NCI-H524 (cell line): ENCODE measurements around the gene BCAS3.

ENCODE experiments used
- DNase-seq, 2 experiments: peaks; one replicate each; lab custom pipeline; 2025; lab: John Stamatoyannopoulos, UW

BCAS3 gene

DNA sequence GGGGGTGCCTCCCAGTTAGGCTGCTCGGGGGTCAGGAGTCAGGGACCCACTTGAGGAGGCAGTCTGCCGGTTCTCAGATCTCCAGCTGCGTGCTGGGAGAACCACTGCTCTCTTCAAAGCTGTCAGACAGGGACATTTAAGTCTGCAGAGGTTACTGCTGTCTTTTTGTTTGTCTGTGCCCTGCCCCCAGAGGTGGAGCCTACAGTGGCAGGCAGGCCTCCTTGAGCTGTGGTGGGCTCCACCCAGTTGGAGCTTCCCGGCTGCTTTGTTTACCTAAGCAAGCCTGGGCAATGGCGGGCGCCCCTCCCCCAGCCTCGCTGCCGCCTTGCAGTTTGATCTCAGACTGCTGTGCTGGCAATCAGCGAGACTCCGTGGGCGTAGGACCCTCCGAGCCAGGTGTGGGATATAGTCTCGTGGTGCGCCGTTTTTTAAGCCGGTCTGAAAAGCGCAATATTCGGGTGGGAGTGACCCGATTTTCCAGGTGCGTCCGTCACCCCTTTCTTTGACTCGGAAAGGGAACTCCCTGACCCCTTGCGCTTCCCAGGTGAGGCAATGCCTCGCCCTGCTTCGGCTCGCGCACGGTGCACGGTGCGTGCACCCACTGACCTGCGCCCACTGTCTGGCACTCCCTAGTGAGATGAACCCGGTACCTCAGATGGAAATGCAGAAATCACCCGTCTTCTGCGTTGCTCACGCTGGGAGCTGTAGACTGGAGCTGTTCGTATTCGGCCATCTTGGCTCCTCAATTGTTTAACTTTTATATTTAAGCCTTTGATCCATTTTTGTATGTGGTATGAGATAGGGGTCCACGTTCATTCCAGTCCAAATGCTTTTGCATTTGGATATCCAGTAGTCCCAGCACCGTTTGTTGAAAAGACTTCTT, 209.3 kb downstream of the BCAS3 start:
- peak; percentile 5 to 25 for DNase-seq

DNA sequence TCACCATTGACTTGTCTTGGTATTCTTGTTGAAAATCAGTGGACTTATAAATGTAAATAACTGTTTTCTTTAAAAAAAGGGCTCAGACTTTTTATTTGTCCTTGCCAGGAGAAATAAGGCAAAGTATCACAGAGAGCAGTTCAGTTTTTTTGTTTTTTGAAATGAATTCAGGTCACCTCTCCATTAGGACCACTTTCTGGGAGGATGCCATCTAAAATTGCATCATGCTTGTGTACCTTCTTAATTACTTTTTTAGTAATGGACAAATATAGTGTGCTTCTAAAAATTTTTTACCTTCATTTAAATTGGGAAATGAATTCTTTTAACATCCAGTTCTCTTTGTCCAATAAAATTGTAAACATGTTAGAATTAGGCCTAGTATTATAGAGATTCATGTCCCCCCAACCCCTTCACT, 210.0 kb downstream of the BCAS3 start:
- DNase-seq = peak in 1 of 2 experiments; percentile 33

DNA sequence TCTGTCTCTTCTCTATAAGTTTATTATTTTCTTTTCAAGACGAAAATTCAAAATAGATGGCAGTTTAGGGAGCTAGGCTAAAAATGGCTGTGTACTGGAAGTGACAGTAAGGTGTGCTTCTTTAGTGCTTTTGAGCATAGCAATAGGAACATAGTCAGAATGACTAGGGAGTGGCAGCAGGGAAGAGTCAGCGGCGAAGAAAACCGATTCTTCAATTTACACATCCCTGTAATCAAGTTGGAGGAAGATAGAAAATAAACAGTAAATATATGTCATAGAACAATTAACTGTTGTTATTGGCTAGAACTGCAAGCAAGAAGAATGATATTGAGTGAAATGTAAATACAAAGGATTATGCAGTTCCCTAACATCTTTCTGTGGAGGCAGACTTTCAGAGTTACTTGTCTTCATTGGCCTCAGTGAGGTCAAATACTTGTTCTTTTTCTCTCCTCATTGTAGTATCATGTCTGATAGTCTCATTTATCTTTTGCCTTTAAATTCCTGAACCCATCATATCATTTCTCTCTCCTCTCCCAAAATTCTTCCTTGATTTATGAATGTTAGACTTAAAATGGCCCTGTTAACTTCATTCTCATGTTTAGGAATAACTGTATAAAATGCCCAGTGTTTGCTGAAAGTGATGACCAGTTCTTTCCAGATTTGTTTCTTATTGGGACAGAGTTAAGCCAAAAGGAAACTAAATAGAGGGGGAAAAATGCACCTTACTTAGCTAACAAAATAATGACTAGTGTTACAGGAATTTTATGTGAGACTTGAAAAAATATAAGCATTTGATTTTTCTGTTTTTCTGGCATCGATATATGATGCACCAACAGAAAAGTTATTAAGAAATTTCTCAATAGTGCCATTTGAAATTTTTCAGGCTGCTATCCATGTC, 211.4 kb downstream of the BCAS3 start:
- no peak for DNase-seq

DNA sequence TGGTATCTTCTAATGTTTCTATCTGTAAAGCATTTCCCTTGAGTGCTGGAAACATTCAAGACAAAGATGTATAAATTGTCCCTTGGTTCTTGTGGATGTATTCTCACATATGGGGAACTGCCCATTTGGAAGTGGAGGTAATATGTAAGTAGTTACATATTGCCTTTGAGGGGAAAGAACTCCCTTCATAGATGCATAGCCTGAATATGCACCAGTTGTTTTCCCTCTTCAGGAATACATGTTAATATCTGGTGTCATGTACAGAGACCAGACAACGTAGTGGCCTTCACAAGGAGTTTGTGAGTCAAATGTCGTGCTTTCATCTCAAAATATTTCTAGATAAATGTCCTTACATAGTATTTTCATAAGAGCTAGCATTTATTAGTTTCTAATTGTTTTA, 213.5 kb downstream of the BCAS3 start:
- no peak for DNase-seq

DNA sequence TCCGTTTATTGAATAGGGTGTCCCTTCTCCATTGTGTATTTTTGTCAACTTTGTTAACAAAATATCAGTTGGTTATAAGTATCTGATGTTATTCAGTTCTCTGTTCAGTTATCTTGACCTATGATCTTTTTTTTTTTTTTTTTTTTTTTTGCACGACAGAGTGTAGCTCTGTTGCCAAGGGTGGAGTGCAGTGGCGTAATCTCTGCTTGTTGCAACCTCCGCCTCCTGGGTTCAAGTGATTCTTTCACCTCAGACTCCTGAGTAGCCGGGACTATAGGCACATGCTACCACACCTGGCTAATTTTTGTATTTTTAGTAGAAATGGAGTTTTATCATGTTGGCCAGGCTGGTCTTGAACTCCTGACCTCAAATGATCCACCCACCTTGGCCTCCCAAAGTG, 215.8 kb downstream of the BCAS3 start:
- DNase-seq = no peak

DNA sequence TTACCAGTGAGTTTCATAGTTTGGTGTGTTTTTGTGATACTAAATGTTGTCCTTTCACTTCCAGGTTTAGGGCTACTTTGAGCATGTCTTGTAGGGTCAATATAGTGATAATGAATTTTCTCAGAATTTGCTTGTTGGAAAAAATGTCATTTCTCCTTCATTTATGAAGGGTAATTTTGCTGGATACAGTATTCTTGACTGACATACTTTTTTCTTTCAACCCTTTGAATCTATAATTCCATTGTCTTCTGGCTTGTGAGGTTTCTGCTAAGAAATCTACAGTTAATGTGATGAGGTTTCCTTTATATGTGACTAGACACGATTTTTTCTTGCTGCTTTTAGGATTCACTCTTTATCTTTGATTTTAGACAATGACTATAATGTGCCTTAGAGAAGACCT, 219.3 kb downstream of the BCAS3 start:
- no peak for DNase-seq

DNA sequence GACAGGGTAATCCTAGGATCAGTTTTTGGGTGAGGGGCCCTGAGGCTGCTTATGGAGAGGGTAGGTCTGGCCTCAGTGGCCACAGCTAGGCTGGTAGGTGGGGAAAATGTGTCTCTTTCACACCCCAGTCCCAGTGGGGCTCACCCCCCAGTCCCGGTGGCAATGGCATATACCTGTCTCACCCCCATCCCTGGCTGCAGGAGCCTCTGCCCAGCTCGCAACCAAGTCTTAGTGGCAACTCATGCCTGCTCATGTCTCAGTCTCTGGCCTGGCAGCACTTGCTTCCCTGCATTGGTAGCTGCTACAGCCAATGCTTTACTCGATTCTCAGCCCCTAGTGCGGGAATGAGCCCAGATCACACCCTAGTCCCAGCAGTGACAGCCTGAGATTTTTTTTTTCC, 221.5 kb downstream of the BCAS3 start:
- DNase-seq = no peak

DNA sequence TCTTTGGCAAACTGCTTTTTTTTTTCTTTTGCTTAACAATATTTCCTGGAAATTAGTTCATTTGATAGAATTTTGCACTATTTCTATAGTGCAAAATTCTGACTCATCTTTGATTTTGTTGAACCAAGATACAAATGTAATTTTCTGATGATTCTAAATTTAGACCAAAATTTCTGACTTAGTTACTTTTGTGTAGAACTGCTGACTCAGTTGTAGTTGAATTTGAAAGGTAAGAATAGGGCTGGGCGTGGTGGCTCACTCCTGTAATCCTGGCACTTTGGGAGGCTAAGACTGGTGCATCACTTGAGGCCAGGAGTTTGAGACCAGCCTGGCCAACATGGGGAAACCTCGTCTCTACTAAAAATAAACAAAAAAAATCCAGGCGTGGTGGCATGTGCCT, 223.0 kb downstream of the BCAS3 start:
- no peak for DNase-seq

DNA sequence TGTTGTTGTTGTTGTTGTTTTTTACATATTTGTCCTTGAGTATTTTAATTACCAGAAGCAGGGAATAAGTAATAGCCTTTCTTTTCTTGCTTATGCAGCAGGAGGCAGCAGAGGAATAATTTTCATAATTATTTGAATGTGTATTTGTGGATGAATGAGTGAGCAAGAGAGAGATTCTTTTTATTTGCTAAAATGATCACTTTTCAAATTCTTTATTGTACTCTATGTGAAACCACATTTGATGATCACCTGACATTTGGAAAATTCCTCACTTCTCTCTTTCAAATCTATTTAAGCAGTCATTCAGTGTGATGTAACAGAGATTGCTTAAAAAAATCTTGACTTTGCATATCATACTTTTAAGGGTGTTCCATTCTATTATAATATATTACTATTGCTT, 223.6 kb downstream of the BCAS3 start:
- DNase-seq = no peak

DNA sequence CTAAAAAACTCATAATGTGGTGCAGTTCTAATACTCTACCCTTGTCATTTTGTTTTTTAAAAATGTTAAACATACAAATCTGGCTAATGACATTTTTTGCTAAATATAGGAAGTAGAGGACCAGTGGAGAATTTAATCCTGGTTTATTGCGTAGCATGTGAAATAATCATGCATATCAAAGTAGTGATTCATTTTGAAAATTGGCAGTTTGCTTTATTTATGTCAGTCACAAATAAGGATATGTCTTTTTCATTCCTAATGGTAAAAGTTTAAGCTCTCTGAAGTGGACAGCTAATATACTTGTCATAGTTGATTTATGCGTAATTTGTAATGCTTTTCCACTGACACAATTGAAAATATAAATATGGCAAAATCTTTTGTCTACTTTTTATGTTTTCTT, 224.2 kb downstream of the BCAS3 start:
- DNase-seq = no peak

DNA sequence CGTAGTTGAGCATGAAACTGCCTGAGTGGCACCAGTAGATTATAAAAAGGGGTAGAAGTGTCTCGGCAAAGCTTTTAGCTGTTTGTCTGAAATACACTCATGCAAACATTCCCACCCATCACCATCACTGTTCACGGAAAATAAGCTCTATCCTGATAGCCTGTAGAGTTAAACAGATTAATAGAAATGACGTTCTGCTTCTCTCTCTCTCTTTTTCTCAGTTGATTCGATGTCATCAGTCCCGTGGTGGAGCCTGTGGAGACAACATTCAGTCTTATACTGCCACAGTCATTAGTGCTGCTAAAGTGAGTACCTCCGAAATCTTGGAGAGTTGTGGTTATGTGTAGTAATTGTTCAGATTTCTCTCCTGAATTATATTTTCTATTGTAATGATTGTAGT, 224.7 kb downstream of the BCAS3 start:
- no peak for DNase-seq

DNA sequence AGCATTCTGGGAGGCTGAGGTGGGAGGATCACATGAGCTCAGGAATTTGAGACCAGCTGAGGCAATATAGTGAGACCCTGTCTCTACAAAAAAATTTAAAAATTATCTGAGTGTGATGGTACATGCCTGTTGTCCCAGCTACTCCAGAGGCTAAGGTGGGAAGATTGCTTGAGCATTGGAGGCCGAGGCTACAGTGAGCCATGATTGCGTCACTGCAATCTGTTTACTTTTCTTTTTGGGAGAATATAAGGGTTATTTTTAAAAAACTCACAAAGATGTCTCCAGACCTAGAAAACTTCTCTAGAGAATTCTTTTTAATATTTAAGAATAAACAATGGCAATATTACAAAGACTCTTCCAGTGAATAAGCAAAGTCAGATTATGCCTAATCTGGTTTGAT, 226.9 kb downstream of the BCAS3 start:
- no peak for DNase-seq

DNA sequence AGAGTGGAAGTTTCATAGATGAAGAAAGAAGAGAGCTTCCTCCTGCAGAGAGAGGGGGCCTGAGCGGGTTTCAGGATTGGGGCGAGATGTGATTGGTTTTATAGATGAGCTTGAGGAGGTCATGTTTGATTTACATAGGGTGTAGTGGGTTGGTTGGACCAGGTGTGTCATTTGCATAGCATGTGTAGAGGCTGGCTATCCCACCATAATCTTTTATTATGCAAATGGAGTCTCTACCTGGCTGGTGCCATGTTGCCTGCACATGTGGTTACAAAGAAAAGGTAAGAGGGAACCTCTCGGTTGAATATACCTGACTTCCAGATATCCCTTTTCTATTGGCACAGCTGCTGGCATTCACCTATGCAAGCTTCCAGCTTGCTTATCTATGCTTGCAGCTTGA, 228.1 kb downstream of the BCAS3 start:
- DNase-seq = no peak

DNA sequence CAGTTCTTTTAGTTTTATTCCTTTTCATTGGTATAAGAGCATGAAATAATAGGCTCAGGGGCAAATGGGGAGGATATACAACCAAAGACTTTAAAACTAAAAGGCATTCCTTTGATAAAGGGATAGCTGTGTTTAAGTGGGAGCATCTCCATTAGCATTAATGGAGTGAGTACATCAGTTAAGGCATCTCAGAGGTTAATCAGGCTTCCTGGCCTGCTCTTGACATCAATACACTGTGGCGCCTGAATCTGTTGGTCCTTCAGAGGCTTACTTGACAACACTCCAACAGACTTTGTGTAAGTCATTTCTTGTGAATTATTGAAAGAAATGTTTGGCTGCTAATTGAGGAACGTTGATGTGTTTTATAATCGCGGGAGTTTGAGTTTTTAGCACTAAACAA, 230.7 kb downstream of the BCAS3 start:
- no peak for DNase-seq

DNA sequence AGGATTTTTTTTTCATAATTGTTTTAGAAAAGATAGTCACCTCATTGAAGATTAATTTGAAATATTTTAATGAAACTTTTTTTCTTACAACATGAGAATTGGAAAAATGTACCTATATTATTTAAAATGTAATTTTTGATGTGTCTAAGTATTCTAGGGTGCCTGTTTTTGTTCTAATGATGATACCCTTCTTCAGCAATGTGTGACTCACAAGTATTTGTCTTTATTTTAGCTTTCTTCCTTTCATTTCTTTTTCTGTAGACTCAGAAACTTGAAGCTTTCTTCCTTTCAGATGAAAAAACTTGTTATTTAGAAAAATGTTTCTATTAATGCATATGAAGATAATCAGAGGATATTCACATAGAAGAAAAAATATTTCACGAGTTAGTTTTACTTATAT, 231.8 kb downstream of the BCAS3 start:
- no peak for DNase-seq

DNA sequence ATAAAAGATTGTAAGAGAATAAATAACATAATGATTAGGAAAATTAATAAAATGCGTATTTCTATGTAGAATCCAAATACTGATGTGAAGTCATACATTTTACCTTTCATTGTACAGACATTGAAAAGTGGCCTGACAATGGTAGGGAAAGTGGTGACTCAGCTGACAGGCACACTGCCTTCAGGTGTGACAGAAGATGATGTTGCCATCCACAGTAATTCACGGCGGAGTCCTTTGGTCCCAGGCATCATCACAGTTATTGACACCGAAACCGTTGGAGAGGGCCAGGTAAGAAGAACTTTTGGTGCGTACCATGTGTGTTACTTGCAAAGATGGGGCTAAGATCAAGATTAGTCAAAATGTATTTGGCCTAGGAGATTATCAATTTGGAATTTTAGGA, 232.8 kb downstream of the BCAS3 start:
- no peak for DNase-seq

DNA sequence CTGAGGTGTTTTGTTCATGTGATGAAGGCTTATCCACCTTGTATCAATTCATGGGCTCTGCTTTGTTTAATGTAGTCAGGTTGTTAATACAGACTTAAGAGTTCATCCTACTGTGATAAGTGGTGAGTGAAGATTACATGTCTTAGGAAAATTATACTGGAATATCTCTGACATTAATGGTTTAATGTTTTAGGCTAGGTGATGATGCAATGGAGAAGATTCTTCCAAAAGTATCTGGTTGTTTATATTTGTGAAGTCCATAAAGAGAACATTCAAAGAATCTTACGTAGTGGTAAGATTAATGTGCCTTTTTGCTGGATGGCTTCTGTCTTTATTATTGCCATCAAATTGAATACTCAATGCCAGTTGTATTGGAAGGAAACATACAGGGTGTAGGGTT, 236.4 kb downstream of the BCAS3 start:
- no peak for DNase-seq

DNA sequence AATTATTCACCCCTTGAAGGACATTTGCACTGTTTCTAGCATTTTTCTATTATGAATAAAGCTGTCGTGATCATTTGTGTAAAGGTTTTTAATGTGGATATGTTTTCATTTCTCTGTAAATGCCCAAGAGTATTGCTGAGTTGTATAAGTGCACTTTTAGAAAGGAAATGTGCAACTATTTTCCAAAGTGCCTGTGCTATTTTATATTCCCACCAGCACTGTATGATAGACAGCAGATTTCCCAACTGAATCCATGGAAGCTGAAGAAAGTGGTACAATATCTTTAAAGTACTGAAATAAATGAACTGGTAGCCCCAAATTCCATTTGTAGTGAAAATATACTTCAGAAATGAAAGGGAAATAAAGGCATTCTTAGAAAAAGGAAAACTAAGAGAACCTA, 238.4 kb downstream of the BCAS3 start:
- no peak for DNase-seq

DNA sequence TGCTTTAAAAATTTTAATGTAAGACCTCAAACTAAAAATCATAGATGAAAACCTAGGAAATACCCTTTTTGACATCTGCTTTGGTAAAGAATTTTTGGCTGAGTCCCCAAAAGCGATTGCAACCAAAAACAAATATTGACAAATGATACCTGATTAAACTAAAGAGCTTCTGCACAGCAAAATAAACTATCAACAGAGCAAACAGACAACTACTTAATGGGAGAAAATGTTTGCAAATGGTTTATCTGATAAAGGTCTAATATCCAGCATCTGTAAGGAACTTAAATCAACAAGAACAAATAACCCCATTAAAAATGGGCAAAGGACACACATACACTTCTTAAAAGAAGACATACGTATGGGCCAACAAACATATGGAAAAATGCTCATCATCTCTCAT, 242.5 kb downstream of the BCAS3 start:
- no peak for DNase-seq

DNA sequence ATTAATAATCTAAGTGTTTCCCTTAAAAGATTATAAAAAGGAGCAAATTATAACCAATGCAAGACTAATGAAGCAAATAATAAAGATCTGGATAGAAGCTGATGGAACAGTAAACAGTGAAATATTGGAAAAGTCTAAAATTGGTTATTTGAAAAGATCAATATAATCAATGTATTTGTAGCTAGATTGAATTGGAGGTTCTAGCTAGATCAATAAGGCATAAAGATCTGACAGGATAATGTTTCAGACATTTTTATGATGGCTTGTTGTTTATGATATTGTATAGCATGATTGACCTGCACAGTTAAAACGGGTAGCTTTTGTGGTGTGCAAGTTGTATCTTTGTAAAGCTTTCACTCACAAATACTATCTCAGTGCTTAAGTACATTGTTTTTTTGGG, 245.3 kb downstream of the BCAS3 start:
- no peak for DNase-seq

DNA sequence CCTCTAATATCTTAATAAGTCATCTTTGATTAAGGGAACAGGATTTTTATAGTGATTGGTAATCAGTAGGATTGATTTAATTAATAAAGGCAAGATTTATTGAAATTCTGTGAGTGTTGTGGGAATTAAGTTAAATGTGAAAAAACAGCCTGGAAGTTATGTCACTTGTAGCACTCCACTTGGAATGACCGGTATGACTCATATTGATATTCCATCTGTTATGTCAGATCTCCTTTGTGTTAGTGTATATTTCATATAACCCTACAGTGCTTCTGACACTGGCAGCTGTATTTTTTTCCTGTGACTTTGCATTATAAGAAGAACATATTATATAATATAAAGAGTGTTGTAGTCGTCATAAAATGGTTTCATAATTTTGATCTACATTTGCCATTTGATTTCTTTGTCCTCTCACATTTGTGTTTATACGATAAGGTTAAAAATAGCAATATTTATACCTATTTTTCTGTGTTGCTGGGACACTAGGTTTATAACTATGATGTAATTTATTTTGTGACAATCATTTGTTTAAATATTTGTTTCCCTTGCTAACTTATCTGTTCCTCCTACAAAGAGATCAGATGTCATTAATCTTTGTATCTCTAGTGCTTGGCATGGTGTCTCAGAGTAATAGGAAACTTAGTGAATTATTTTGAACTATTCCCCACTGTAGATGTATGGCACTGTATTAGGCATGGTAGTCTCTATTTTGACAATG, 249.0 kb downstream of the BCAS3 start:
- peak in 1 of 2 experiments; percentile 50 for DNase-seq

DNA sequence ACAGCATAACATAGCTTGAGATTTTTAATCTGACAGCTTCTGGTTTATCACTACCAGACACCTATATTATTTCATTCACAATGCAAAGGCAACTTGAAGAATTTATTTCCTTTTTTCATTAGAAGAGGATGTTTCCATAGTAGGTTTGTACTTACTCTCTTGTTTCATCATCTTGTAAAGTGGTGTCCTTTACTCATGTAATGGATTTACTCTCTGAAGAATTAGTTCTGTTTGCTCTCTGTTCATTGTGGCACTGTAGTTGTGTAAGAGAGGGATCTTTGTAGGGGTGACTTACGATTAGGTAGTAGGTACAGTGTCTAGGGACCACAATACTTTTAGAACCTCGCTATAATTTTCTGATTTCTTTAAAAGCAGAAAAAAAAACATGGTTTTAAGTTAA, 256.1 kb downstream of the BCAS3 start:
- no peak for DNase-seq

DNA sequence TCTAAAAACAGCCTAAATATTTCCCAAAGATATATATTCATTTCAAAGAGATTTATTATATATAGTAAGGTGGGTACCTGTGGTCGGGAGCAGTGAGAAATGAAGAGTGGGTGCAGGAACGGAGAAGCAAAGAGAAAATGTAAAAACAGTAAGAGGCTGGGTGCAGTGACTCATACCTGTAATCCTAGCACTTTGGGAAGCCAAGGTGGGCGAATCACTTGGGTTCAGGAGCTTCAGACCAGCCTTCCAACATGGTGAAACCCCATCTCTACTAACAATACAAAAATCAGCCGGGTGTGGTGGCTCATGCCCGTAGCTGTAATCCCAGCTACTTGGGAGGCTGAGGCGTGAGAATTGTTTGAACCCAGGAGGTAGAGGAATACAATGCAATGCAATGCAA, 257.1 kb downstream of the BCAS3 start:
- DNase-seq = no peak
